GM12878 (cell line): ENCODE data around the gene GNG10. TPM values are rescaled to one million over a fixed set of nuclear protein-coding genes. Genes with fewer than 3 reads are reported as not detected.

Experiments
- CBX5 ChIP-seq: sonication (generic); IDR thresholded peaks from 2 replicates; pipeline ENCODE4 v1.6.1; 2016; ENCODE audit warnings: low read depth, moderate library complexity, mild to moderate bottlenecking, inconsistent platforms
- CHD2 ChIP-seq: IDR thresholded peaks from 2 replicates; pipeline ENCODE4 v1.6.1; 2011; ENCODE audit warnings: low read depth, low read length, improper control_type of control experiment, borderline replicate concordance
- EGR1 ChIP-seq, 2 experiments: IDR thresholded peaks; 1 replicate in 1 of 2; 2 replicates in 1 of 2; pipeline ENCODE4 v1.6.1; 2011 to 2012; ENCODE audit warnings: low read depth in 2 of 2, low read length in 2 of 2, borderline replicate concordance in 1 of 2, mild to moderate bottlenecking in 1 of 2, moderate library complexity in 1 of 2
- KLF5 ChIP-seq: fragments of 450-650 bp; IDR thresholded peaks from 2 replicates; pipeline ENCODE4 v1.6.1; 2014; ENCODE audit warnings: mild to moderate bottlenecking; ENCODE audit not compliant: partially characterized antibody
- LARP7 ChIP-seq: fragments of 450-650 bp; IDR thresholded peaks from 2 replicates; pipeline ENCODE4 v1.6.1; 2017; ENCODE audit warnings: mild to moderate bottlenecking
- NFIC ChIP-seq: IDR thresholded peaks from 2 replicates; pipeline ENCODE4 v1.6.1; 2012; ENCODE audit warnings: low read depth, mild to moderate bottlenecking, inconsistent platforms, low read length, moderate library complexity
- PAX8 ChIP-seq: fragments of 450-650 bp; IDR thresholded peaks from 2 replicates; pipeline ENCODE4 v1.6.1; 2017; ENCODE audit warnings: mild to moderate bottlenecking, moderate library complexity
- SIN3A ChIP-seq: IDR thresholded peaks from 2 replicates; pipeline ENCODE4 v1.6.1; 2012; ENCODE audit warnings: low read depth, low read length, improper control_type of control experiment
- TCF12 ChIP-seq: IDR thresholded peaks from 2 replicates; pipeline ENCODE4 v1.6.1; 2011; ENCODE audit warnings: low read depth, mild to moderate bottlenecking, low read length
- polyA plus RNA-seq, 11 experiments: library from polyadenylated mRNA; depleted of rRNA in 4 of 11; unstranded in 6 of 11; stranded (reverse) in 5 of 11; fragments of >200 nt; fragmentation: Nextera tagmentation in 4 of 11; fragmentation: Illumina TruSeq in 1 of 11; extraction: Ambion mirVana in 4 of 11; extraction: Trizol in 1 of 11; gene quantifications; 1 replicate in 1 of 11; 2 replicates in 10 of 11; pipeline versions ENCODE4 v1.2.1 to v1.2.3, GENCODE V29; 2011 to 2016; ENCODE audit warnings: inconsistent platforms in 2 of 11, missing spikeins in 2 of 11, low read depth in 1 of 11
- total RNA-seq, 4 experiments: library from RNA; depleted of rRNA in 3 of 4; stranded (reverse); fragments of >200 nt in 3 of 4; fragmentation: Illumina TruSeq in 1 of 4; extraction: Trizol in 1 of 4; gene quantifications; 2 replicates each; pipeline versions ENCODE4 v1.2.1 to v1.2.3, GENCODE V29; 2013 to 2021
- TF ChIP-seq, protein P1 (sequence below): fragments of 450-650 bp; IDR thresholded peaks from 2 replicates; pipeline ENCODE4 v1.6.1; 2018; ENCODE audit warnings: borderline replicate concordance, mild to moderate bottlenecking; ENCODE audit not compliant: partially characterized antibody
- TF ChIP-seq, protein P2 (sequence below): IDR thresholded peaks from 2 replicates; pipeline ENCODE4 v1.6.1; 2011; ENCODE audit warnings: low read depth, mild to moderate bottlenecking, low read length, moderate library complexity, borderline replicate concordance; ENCODE audit errors: extremely low read depth
- TF ChIP-seq, protein P3 (sequence below): IDR thresholded peaks from 2 replicates; pipeline ENCODE4 v1.6.1; 2011; ENCODE audit warnings: mild to moderate bottlenecking, low read depth, low read length, moderate library complexity; ENCODE audit not compliant: insufficient replicate concordance
- TF ChIP-seq, protein P4 (sequence below): IDR thresholded peaks from 2 replicates; pipeline ENCODE4 v1.6.1; 2012; ENCODE audit warnings: low read depth, low read length, improper control_type of control experiment
- TF ChIP-seq, protein P5 (sequence below): fragments of 450-650 bp; IDR thresholded peaks from 2 replicates; pipeline ENCODE4 v1.6.1; 2016; ENCODE audit warnings: mild to moderate bottlenecking, moderate library complexity, borderline replicate concordance
- TF ChIP-seq, protein P6 (sequence below): fragments of 450-650 bp; IDR thresholded peaks from 2 replicates; pipeline ENCODE4 v1.6.1; 2014; ENCODE audit warnings: mild to moderate bottlenecking
- TF ChIP-seq, protein P7 (sequence below): fragments of 450-650 bp; IDR thresholded peaks from 2 replicates; pipeline ENCODE4 v1.6.1; 2017; ENCODE audit warnings: low read depth, mild to moderate bottlenecking, moderate library complexity

Gene GNG10
- total and polyA plus RNA-seq, 10 of the 15 experiments (the other 5 are each of a cell fraction or from before 2014, with no cell fraction given): 12.0 to 28.2 (median 22.7) TPM

DNA sequence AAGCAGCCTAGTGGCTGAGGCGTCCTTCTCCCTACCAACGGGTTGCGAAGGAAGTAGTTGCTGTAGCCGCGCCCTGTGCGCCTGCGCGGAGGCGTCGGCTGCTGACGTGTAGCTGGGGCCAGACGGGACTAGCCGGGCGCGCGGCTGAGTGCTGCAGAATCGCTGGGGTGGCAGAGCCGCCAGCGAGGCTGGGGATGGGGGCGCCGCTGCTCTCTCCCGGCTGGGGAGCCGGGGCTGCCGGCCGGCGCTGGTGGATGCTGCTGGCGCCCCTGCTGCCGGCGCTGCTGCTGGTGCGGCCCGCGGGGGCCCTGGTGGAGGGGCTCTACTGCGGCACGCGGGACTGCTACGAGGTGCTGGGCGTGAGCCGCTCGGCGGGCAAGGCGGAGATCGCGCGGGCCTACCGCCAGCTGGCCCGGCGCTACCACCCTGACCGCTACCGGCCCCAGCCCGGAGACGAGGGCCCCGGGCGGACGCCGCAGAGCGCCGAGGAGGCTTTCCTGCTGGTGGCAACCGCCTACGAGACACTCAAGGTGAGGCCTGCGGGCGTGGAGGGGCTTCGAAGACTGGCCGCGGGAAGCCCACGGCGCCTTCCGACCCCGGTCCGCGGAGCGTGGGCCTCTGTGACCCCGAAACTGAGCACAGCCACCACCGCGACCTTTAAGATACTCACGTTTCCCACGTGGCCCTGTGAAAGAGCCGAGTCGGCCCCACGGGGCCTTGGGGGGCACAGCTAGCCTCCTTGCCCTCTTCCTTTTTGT, 30.0 kb upstream of the GNG10 start, which contains the start of gene DNAJC25 (continued):
- TF ChIP-seq, protein P1, sequence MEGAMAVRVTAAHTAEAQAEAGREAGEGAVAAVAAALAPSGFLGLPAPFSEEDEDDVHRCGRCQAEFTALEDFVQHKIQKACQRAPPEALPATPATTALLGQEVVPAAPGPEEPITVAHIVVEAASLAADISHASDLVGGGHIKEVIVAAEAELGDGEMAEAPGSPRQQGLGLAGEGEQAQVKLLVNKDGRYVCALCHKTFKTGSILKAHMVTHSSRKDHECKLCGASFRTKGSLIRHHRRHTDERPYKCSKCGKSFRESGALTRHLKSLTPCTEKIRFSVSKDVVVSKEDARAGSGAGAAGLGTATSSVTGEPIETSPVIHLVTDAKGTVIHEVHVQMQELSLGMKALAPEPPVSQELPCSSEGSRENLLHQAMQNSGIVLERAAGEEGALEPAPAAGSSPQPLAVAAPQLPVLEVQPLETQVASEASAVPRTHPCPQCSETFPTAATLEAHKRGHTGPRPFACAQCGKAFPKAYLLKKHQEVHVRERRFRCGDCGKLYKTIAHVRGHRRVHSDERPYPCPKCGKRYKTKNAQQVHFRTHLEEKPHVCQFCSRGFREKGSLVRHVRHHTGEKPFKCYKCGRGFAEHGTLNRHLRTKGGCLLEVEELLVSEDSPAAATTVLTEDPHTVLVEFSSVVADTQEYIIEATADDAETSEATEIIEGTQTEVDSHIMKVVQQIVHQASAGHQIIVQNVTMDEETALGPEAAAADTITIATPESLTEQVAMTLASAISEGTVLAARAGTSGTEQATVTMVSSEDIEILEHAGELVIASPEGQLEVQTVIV: no peak
- TF ChIP-seq, protein P2, sequence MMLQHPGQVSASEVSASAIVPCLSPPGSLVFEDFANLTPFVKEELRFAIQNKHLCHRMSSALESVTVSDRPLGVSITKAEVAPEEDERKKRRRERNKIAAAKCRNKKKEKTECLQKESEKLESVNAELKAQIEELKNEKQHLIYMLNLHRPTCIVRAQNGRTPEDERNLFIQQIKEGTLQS: no peak
- TF ChIP-seq, protein P3, sequence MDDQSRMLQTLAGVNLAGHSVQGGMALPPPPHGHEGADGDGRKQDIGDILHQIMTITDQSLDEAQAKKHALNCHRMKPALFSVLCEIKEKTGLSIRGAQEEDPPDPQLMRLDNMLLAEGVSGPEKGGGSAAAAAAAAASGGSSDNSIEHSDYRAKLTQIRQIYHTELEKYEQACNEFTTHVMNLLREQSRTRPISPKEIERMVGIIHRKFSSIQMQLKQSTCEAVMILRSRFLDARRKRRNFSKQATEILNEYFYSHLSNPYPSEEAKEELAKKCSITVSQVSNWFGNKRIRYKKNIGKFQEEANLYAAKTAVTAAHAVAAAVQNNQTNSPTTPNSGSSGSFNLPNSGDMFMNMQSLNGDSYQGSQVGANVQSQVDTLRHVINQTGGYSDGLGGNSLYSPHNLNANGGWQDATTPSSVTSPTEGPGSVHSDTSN: no peak
- TF ChIP-seq, protein P4, sequence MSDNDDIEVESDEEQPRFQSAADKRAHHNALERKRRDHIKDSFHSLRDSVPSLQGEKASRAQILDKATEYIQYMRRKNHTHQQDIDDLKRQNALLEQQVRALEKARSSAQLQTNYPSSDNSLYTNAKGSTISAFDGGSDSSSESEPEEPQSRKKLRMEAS: no peak; the same call in 1 of the 2 replicates
- TF ChIP-seq LARP7: peak; percentile 99
- TF ChIP-seq KLF5: peak; percentile 37
- TF ChIP-seq, protein P5, sequence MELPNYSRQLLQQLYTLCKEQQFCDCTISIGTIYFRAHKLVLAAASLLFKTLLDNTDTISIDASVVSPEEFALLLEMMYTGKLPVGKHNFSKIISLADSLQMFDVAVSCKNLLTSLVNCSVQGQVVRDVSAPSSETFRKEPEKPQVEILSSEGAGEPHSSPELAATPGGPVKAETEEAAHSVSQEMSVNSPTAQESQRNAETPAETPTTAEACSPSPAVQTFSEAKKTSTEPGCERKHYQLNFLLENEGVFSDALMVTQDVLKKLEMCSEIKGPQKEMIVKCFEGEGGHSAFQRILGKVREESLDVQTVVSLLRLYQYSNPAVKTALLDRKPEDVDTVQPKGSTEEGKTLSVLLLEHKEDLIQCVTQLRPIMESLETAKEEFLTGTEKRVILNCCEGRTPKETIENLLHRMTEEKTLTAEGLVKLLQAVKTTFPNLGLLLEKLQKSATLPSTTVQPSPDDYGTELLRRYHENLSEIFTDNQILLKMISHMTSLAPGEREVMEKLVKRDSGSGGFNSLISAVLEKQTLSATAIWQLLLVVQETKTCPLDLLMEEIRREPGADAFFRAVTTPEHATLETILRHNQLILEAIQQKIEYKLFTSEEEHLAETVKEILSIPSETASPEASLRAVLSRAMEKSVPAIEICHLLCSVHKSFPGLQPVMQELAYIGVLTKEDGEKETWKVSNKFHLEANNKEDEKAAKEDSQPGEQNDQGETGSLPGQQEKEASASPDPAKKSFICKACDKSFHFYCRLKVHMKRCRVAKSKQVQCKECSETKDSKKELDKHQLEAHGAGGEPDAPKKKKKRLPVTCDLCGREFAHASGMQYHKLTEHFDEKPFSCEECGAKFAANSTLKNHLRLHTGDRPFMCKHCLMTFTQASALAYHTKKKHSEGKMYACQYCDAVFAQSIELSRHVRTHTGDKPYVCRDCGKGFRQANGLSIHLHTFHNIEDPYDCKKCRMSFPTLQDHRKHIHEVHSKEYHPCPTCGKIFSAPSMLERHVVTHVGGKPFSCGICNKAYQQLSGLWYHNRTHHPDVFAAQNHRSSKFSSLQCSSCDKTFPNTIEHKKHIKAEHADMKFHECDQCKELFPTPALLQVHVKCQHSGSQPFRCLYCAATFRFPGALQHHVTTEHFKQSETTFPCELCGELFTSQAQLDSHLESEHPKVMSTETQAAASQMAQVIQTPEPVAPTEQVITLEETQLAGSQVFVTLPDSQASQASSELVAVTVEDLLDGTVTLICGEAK: no peak
- no peak; the same call in 1 of the 2 replicates for TF ChIP-seq TCF12
- TF ChIP-seq CHD2: no peak
- no peak; the same call in 1 of the 2 replicates for TF ChIP-seq SIN3A
- TF ChIP-seq, protein P6, sequence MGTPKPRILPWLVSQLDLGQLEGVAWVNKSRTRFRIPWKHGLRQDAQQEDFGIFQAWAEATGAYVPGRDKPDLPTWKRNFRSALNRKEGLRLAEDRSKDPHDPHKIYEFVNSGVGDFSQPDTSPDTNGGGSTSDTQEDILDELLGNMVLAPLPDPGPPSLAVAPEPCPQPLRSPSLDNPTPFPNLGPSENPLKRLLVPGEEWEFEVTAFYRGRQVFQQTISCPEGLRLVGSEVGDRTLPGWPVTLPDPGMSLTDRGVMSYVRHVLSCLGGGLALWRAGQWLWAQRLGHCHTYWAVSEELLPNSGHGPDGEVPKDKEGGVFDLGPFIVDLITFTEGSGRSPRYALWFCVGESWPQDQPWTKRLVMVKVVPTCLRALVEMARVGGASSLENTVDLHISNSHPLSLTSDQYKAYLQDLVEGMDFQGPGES: no peak
- no peak for TF ChIP-seq PAX8
- TF ChIP-seq, protein P7, sequence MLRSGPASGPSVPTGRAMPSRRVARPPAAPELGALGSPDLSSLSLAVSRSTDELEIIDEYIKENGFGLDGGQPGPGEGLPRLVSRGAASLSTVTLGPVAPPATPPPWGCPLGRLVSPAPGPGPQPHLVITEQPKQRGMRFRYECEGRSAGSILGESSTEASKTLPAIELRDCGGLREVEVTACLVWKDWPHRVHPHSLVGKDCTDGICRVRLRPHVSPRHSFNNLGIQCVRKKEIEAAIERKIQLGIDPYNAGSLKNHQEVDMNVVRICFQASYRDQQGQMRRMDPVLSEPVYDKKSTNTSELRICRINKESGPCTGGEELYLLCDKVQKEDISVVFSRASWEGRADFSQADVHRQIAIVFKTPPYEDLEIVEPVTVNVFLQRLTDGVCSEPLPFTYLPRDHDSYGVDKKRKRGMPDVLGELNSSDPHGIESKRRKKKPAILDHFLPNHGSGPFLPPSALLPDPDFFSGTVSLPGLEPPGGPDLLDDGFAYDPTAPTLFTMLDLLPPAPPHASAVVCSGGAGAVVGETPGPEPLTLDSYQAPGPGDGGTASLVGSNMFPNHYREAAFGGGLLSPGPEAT: no peak
- no peak for TF ChIP-seq CBX5
- TF ChIP-seq NFIC: no peak
- TF ChIP-seq EGR1 (IDR thresholded peaks at IDR 0.05; ENCODE audit: borderline replicate concordance in 1 of 2, low read depth in 2 of 2, low read length in 2 of 2): no peak
